GM12878 (cell line): ENCODE results near the gene RAB24.

Experiments used
- CHD2 ChIP-seq: IDR thresholded peaks from 2 replicates; pipeline ENCODE4 v1.6.1; 2011; ENCODE audit warnings: low read depth, low read length, improper control_type of control experiment, borderline replicate concordance
- CTCF ChIP-seq, 3 experiments: IDR thresholded peaks in 2 of 3; conservative IDR thresholded peaks in 1 of 3; 2 replicates each; pipeline ENCODE4 v1.5.1; 2011; ENCODE audit warnings: low read depth in 3 of 3, low read length in 3 of 3, mild to moderate bottlenecking in 3 of 3, control low read depth in 2 of 3, moderate library complexity in 2 of 3, inconsistent platforms in 1 of 3, mixed read lengths in 1 of 3; ENCODE audit not compliant: control insufficient read depth in 2 of 3, insufficient read depth in 1 of 3; ENCODE audit errors: extremely low read depth in 1 of 3
- EGR1 ChIP-seq, 2 experiments: IDR thresholded peaks; 1 replicate in 1 of 2; 2 replicates in 1 of 2; pipeline ENCODE4 v1.6.1; 2011 to 2012; ENCODE audit warnings: low read depth in 2 of 2, low read length in 2 of 2, borderline replicate concordance in 1 of 2, mild to moderate bottlenecking in 1 of 2, moderate library complexity in 1 of 2
- GABPA ChIP-seq: IDR thresholded peaks from 2 replicates; pipeline ENCODE4 v1.6.1; 2014; ENCODE audit warnings: antibody characterized with exemption, low read depth, mild to moderate bottlenecking, inconsistent platforms
- MYC ChIP-seq: IDR thresholded peaks from 2 replicates; pipeline ENCODE4 v1.6.1; 2011; ENCODE audit warnings: mild to moderate bottlenecking, low read length, moderate library complexity, inconsistent platforms; ENCODE audit not compliant: insufficient read depth, insufficient replicate concordance, insufficient read length, severe bottlenecking
- POLR2A ChIP-seq: IDR thresholded peaks from 2 replicates; pipeline ENCODE4 v1.6.1; 2011; ENCODE audit warnings: low read depth, mild to moderate bottlenecking, low read length
- POLR2AphosphoS5 ChIP-seq: IDR thresholded peaks from 2 replicates; pipeline ENCODE4 v1.6.1; 2011; ENCODE audit warnings: mild to moderate bottlenecking, low read length, inconsistent platforms
- RELA ChIP-seq: fragments of 450-650 bp; IDR thresholded peaks from 2 replicates; pipeline ENCODE4 v1.8.0; 2014; ENCODE audit warnings: borderline replicate concordance; ENCODE audit not compliant: partially characterized antibody
- SPI1 ChIP-seq: IDR thresholded peaks from 2 replicates; pipeline ENCODE4 v1.6.1; 2011; ENCODE audit warnings: low read depth, mild to moderate bottlenecking, low read length, moderate library complexity, borderline replicate concordance; ENCODE audit not compliant: insufficient read depth
- WRNIP1 ChIP-seq: IDR thresholded peaks from 2 replicates; pipeline ENCODE4 v1.6.1; 2011; ENCODE audit warnings: low read depth, low read length, improper control_type of control experiment, borderline replicate concordance
- ZZZ3 ChIP-seq: IDR thresholded peaks from 2 replicates; pipeline ENCODE4 v1.6.1; 2011; ENCODE audit warnings: low read depth; ENCODE audit not compliant: control insufficient read depth, insufficient read length
- TF ChIP-seq, protein P1 (sequence below): fragments of 450-650 bp; IDR thresholded peaks from 2 replicates; pipeline ENCODE4 v1.6.1; 2018; ENCODE audit warnings: borderline replicate concordance, mild to moderate bottlenecking; ENCODE audit not compliant: partially characterized antibody
- TF ChIP-seq, protein P2 (sequence below): IDR thresholded peaks from 2 replicates; pipeline ENCODE4 v1.6.1; 2012; ENCODE audit warnings: mild to moderate bottlenecking, low read depth, low read length
- TF ChIP-seq, protein P3 (sequence below): fragments of 450-650 bp; IDR thresholded peaks from 2 replicates; pipeline ENCODE4 v1.6.1; 2017; ENCODE audit warnings: mild to moderate bottlenecking

DNA sequence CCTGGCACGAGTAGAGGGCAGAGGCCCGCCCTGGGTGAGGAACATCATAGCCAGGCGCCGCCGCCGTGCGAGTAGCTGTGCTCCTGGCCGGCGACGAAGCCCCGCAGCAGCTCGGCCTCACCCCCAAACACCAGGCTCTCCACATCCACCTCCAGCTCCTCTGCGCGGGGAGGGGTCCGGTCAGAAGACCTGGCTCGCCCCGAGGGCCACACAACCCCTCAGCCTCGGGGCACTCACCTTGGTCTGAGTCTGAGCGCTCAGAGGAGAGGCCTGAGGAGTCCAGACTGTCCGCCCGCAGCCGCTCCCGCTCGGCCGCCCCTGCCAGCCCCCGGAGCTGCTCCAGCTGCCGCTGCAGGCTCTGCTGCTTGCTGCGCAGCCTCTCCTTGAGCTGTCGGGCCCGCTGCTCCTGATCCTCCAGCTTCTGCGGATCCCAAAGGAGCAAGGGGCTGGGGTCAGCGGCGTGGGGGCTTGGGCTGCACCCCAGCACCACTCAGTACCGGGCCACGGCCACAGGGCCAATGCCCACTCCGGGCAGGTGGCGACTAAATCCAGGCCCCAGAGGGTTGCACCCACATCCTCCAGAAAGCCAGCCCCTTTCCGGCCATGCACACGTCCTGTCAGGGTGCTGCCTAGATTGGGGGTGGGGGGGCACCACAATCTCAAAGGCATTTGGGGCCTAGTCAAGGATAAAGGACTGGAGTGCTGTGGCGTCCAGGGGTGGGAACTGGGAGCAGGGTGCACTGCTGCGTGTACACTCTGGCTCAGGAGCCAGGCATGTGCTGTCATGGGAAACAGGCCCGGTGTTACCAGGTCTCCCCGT lies 4.2 kb upstream of the RAB24 start:
- TF ChIP-seq CTCF (IDR thresholded peaks at IDR 0.05 in 2 of 3, conservative IDR thresholded peaks at IDR 0.05 in 1 of 3; ENCODE audit: control insufficient read depth in 2 of 3, extremely low read depth in 1 of 3, insufficient read depth in 1 of 3, low read depth in 3 of 3, low read length in 3 of 3): no peak
- TF ChIP-seq EGR1 (IDR thresholded peaks at IDR 0.05; ENCODE audit: borderline replicate concordance in 1 of 2, low read depth in 2 of 2, low read length in 2 of 2): no peak
- TF ChIP-seq GABPA: no peak
- TF ChIP-seq POLR2AphosphoS5: no peak
- TF ChIP-seq, protein P1, sequence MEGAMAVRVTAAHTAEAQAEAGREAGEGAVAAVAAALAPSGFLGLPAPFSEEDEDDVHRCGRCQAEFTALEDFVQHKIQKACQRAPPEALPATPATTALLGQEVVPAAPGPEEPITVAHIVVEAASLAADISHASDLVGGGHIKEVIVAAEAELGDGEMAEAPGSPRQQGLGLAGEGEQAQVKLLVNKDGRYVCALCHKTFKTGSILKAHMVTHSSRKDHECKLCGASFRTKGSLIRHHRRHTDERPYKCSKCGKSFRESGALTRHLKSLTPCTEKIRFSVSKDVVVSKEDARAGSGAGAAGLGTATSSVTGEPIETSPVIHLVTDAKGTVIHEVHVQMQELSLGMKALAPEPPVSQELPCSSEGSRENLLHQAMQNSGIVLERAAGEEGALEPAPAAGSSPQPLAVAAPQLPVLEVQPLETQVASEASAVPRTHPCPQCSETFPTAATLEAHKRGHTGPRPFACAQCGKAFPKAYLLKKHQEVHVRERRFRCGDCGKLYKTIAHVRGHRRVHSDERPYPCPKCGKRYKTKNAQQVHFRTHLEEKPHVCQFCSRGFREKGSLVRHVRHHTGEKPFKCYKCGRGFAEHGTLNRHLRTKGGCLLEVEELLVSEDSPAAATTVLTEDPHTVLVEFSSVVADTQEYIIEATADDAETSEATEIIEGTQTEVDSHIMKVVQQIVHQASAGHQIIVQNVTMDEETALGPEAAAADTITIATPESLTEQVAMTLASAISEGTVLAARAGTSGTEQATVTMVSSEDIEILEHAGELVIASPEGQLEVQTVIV: no peak
- TF ChIP-seq CHD2: no peak
- no peak for TF ChIP-seq ZZZ3
- TF ChIP-seq, protein P2, sequence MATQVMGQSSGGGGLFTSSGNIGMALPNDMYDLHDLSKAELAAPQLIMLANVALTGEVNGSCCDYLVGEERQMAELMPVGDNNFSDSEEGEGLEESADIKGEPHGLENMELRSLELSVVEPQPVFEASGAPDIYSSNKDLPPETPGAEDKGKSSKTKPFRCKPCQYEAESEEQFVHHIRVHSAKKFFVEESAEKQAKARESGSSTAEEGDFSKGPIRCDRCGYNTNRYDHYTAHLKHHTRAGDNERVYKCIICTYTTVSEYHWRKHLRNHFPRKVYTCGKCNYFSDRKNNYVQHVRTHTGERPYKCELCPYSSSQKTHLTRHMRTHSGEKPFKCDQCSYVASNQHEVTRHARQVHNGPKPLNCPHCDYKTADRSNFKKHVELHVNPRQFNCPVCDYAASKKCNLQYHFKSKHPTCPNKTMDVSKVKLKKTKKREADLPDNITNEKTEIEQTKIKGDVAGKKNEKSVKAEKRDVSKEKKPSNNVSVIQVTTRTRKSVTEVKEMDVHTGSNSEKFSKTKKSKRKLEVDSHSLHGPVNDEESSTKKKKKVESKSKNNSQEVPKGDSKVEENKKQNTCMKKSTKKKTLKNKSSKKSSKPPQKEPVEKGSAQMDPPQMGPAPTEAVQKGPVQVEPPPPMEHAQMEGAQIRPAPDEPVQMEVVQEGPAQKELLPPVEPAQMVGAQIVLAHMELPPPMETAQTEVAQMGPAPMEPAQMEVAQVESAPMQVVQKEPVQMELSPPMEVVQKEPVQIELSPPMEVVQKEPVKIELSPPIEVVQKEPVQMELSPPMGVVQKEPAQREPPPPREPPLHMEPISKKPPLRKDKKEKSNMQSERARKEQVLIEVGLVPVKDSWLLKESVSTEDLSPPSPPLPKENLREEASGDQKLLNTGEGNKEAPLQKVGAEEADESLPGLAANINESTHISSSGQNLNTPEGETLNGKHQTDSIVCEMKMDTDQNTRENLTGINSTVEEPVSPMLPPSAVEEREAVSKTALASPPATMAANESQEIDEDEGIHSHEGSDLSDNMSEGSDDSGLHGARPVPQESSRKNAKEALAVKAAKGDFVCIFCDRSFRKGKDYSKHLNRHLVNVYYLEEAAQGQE: no peak
- TF ChIP-seq RELA: no peak
- peak; percentile 70 for TF ChIP-seq POLR2A
- TF ChIP-seq, protein P3, sequence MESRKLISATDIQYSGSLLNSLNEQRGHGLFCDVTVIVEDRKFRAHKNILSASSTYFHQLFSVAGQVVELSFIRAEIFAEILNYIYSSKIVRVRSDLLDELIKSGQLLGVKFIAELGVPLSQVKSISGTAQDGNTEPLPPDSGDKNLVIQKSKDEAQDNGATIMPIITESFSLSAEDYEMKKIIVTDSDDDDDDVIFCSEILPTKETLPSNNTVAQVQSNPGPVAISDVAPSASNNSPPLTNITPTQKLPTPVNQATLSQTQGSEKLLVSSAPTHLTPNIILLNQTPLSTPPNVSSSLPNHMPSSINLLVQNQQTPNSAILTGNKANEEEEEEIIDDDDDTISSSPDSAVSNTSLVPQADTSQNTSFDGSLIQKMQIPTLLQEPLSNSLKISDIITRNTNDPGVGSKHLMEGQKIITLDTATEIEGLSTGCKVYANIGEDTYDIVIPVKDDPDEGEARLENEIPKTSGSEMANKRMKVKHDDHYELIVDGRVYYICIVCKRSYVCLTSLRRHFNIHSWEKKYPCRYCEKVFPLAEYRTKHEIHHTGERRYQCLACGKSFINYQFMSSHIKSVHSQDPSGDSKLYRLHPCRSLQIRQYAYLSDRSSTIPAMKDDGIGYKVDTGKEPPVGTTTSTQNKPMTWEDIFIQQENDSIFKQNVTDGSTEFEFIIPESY: no peak
- no peak for TF ChIP-seq MYC
- no peak for TF ChIP-seq SPI1
- no peak for TF ChIP-seq WRNIP1
